ENCODE measurements around the gene AURKA.

The AURKA gene

DNA sequence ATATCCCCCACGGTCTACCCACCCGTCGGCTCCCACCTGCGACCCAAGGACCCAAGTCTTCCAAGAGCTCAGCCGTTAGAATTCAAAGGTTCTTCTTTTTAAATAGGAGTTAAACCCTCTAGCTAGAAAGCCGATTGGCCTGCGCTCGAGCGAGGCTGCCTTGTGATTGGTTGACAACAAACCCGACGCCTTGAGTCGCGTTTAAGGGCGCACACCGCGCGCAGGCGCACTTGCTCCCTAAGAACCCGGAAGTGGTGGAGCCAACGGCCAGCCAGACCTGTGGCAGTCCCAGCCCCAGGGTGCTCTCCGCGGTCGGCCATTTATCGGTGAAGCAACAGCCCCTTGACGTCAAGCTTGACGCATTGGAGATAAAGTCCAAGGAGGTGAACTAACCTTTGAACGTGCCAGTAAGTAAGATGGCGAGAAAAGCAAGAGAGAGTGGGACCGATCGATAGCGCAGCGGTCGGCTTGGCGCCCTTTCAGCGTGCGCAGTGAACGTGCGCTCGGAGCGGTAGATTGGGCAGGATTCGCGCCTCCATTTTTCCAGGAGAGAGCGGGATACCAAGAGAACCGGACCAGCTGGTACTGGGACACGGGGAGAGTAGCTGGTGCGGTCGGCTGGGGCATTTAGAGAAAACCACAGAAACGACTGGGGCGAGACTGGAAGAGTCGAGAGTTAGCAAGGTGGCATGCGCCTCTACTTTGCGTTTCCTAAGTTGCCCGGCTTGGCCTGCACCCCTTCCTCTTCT, at the start of gene AURKA, which contains the start of gene CSTF1:
Gene AURKA, minus strand, starts transcription at position 84 of the 749 bp plus-strand sequence. CDS start 4,018 bp downstream, outside the sequence.
Gene CSTF1, plus strand, starts transcription at position 514 of the 749 bp plus-strand sequence. CDS start 2,908 bp downstream, outside the sequence.
- peak; percentile 99 for DNase-seq (ENCODE audit: low read depth)

DNA sequence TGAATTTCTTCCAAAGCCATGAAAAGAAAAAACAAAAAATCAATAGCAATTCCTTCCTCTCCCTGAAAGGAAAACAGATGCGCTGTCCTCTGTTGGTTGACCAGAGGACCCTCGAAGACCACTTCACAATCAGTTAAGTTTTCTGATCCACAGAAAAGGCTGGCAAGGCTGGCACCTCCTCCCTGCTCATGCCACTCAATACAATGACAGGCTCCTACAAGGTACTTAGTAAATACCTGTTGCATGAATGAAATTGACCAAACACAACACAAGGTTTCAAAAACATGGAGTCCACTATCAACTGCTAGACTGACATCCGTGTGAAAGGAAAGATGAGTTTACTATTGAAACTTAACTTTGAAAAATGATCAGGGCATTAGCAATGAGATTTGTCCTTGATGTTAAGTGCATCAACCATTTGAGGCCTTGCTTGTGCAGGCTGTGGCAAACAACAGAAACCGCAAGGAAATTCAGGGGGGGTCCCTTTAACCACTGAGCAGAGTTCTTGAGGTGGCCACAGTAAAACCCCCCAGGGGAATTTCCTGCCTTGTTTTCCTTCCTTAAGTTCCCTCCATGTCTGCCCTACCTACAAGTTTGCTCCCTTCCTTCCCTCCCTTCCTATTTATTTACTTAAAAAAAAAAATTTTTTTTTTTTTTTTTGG, 48.5 kb upstream of the AURKA start:
- peak; percentile 51 for DNase-seq (ENCODE audit: low read depth)

DNA sequence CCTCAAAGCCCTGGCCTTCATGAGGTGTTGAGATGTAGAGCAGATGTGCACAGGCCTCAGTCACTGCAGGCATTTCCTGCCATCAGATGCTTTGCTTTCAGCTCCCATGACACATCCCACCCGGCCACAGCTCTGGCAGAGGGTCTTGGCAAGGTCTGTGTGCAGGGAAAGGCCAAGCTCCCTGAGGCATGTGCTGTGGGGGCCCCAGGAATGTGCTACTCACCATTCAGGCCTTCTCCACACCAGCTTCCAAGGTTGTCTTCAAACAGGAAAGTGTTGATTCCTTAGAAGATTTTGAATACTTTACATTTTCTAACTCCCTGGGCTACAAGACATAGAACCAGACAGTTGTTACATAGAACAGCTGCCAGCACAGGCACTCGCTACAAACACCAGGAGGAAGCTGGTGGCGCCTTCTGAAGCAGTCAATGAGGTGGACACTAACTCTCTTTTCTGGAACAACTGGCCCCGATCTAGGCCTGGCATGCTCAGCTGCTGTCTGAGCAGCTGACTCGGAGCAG, 47.8 kb upstream of the AURKA start:
- no peak for DNase-seq (ENCODE audit: low read depth)

DNA sequence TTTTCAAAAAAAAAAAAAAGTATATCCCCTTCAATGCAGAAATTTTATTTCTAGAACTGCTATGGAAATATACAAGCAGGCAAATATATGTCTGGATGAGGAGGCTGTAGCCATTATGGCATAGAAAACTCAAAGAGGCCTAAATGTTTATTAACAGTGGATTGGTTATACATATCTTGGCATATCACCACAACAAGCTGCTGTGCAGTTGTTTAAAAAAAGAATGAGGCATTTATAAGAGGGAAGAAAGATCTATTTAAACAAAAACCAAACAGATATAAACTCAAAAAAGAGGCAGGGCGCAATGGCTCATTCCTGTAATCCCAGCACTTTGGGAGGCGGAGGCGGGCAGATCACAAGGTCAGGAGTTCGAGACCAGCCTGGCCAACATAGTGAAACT, 46.3 kb upstream of the AURKA start:
- DNase-seq (ENCODE audit: low read depth): no peak

DNA sequence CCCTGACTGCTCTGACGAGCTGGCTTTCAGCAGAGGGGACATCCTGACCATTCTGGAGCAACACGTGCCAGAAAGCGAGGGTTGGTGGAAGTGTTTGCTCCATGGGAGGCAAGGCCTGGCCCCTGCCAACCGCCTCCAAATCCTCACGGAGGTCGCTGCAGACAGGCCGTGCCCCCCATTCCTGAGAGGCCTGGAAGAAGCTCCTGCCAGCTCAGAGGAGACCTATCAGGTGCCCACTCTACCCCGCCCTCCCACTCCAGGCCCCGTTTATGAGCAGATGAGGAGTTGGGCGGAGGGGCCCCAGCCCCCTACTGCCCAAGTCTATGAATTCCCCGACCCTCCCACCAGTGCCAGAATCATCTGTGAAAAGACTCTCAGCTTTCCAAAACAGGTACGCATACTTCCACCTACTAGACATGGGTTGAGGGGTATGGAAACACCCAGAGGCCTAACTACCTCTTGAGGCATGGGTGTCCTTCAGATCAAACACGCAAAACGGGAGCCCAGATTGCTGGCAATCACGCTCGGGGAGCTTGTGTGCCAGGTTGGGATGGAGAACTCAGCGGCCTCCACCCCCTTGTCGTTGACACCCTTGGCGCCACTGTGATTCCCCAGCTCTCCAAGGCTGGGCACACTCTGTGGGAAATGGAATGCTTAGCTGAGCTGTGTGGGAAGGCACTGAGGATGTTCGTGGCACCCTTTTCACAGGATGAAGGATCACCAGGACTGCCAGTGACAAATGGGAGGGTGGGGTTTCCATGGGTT, 45.4 kb upstream of the AURKA start:
- no peak for DNase-seq (ENCODE audit: low read depth)

DNA sequence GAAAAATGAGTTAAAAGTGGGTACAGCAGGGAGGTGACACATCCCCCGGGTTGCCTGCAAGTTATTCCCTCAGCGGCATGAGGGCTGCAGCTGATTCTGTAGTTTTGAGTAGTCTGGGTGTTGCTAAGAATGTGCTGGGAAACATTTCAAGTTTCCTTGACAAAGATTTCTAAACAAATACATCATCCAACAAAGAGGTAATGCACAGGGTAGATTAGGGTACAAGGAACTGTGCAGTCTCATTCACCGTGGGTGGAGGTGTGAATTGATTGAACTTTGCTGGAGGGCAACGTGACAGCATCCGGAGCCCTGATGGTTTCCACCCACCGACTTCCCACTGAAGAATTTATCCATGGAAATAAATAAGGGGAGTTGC, 41.9 kb upstream of the AURKA start:
- DNase-seq (ENCODE audit: low read depth): no peak

DNA sequence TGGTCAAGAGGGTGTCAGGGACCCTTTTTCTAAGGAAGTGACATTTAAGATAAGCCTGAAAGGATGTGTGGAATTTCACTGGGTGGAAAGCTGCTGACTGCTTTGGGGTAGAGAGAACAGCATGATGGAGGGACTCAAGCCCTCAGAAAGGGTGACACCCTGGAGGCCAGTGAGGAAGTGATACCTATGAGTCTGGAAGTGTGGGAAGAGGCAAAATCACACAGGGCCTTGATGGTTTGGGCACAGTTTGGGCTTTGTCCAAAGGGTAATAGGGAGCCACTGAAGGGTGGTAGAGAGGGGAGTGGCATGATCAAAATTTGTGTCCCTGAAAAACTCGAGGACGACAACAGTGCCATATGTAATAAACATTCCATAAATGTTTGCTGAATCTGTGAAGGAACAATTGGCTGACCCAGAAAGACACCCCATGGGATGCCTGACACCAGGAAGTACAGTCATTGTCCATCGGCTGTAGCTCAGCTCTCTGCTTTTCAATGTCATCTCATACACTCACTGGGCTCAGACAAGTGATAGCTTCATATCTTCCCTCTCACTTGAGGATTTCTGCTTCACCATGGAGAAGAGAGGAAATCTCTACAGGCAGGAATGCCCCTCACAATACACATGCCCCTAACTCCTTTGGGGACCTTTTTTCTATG, 41.3 kb upstream of the AURKA start:
- DNase-seq (ENCODE audit: low read depth): no peak

DNA sequence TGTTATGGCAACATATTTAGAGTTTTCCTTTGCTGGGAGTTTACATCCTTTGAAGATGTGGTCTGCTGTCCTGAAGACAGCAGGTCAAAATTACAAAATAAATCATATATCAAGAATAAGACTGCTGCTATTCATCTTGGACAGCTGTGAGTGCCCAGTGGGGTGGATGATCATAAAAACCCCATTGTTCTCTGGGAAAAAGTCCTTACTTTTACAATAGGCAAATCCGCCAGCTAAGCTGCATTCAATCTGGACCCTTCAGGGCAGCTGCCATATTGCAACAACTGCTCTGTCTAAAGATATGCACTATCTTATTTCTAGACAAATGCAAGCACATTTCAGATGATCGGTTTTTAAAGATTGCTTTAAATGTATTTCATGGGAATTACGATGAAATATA, 39.5 kb upstream of the AURKA start:
- DNase-seq (ENCODE audit: low read depth): no peak

DNA sequence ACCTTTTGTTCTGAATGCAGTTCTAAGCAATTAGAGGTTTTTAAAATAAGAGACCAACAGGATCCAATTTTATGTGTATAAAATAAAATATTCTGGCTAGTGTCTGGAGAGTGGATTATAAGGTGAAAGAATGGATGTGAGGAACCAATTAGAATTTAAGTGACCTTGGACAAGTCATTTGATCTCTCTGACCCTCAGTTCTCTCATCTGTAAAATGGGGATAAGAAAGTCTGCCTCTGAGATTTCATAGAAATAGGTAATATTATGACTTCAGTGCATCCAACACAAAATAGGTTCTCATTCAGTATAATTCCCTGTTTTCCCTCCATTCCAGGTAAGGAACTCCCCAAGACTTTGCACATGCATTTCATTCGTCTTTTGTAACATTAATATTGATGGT, 38.9 kb upstream of the AURKA start:
- no peak for DNase-seq (ENCODE audit: low read depth)

DNA sequence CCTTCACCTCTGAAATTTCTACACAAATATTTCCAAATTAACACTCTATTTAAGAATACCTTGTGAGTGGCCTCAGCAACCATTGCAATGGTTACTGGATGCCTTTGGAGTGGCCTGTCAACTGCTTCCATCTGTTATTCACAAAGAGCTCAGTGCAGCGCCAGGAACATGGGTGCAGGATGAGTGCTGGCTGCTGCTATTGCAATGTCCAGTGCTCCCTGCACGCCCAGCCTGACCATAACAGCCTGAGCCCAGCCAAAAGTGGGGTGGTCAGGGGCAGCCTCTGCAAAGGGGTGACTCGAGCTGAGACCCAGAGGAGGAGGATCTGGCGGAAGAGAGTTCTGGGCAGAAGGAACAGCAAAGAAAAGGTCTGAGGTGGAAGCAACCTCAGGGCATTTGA, 38.4 kb upstream of the AURKA start:
- no peak for DNase-seq (ENCODE audit: low read depth)

DNA sequence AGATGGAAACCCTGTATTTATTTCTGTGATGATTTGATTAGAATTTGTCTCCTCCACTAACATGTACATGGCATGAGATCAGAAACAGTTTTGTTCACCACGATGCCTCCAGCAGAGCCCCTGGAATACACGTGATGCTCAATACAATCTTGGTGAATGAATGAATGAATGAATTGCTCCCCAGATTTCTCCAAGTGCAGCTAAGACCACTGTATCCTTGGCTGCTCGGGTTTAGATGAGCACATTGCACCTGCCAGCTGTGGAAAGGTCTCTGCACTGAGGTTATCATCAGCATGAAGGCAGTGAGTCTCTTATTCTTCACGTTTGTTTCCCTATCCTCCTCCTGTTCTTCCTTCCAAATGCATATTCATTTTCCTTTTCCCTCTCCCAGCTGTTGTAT, 37.9 kb upstream of the AURKA start:
- no peak for DNase-seq (ENCODE audit: low read depth)

DNA sequence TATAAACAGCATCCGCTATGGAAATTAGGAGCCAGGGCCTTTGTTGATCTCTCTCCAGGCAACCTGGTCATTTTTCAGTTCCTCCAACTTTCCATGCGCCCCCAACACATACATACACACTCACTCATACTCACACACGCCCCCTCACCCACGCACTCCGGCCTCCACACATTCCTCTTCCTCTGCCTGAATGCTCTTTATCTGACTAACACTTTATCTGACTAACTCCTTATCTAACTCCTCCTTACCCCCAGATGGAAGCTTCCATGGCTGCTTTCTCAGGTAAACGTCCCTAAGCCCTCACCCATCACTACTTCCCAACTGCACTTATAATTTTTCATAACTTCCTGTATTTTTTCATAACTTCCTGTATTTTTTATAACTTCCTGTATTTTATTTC, 37.5 kb upstream of the AURKA start:
- DNase-seq (ENCODE audit: low read depth): peak; percentile 39

DNA sequence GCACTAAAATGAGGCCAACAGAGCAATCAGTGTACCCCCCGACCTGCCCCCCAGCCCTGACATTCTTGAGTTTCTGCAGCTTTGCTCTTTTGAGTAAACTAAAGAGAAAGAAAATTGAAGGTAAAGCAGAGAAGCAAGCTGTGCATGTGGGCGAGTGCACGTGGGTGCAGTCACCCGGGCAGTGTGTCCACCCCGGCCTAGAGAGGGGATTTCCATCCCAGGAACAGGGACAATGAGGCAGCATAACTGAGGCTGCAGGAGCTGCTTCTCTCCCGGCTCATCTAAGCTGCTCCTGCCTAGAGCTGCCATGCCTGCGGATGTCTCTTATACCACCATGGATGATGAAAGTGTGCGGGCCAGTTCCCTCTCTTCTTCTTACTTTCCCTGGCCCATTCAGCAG, 36.9 kb upstream of the AURKA start:
- no peak for DNase-seq (ENCODE audit: low read depth)

DNA sequence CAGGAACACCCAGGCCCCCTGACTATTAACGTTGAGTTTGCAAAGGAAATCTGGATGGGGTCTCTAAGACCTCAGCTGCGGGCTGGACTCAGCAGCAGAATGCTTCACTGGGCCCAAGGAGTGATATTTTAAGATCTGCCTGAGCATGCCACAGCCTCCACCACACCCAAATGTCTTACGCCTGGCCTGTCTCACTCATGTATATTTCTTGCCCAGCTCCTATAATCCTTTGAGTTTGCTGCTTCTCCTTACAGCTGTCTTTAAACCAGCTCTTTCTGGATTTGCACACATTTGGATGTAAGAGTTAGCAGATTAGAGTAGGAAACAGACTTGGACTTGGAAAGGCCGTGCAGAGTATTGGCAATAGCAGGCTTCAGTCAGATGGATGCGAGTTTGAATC, 36.4 kb upstream of the AURKA start:
- no peak for DNase-seq (ENCODE audit: low read depth)

DNA sequence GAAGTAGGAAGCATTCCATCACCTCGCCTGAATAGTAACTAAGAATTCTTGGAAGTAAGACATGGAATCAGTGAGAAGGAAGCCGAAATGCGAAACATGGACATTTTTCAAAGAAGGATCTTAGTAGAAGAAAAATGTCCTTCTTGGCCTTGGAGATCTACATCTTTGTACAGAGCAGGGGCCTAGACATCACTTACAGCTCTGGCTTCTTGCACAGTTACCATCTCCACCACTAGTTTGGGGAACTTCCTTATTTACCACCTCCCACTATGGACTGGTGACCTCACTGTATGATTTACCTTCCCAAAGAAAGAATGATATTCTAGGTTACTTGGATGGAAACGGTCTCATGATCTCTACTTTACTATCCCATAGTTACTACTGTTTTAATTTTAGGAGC, 35.8 kb upstream of the AURKA start:
- no peak for DNase-seq (ENCODE audit: low read depth)

DNA sequence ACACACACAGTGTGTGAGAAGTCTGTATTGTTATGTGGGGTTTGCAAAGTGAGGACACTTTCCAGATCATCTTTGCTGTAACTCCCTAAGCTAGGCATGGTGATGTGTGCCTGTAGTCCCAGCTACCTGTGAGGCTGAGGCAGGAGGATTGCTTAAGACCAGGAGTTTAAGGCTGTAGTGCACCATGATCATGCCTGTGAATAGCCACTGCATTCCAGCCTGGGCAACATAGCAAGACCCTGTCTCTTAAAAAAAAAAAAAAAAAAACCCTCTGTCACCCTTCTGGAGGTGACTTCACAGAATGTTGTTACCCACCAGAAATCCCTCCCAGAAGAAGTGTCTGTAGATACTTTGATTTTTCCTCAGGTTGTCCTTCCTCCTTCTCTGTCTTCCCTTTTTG, 34.9 kb upstream of the AURKA start:
- no peak for DNase-seq (ENCODE audit: low read depth)

DNA sequence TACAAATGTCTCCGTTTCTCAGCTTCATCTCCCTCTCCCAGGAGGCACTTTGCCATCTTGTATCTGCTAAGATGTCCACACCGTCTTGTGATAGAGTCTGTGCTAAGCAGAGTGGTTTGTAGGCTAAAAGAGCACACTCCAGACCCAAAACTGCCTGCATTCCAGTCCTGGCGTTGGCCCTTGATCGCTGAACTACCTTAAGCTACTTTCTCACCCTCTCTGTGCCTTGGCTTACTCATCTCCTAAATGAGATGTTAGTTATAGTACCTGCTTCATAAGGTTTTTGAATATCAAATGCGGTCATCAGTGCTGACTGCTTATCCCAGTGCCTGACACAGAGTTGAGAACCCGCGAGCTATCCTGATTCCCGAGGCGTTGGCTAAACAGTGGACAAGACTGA, 34.0 kb upstream of the AURKA start:
- no peak for DNase-seq (ENCODE audit: low read depth)

DNA sequence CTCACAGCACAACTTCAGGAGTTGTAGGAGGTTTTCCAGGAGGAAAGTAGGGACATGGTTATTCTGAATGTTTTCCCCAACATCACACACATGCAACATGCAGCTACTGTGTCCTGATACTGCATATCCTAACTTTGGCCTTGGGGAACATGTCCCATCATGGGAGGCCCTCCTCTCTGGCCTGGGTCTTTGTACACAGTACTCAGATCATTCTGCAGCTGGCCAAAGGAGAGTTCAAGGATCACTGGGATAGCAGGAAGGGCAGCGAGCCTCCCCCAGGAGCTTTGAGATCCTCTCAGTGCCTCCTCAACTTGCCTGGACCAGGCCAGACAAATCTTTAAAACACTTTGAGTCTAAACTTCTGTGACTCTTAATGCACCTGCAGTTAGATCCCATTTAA, 32.9 kb upstream of the AURKA start:
- DNase-seq (ENCODE audit: low read depth): no peak

DNA sequence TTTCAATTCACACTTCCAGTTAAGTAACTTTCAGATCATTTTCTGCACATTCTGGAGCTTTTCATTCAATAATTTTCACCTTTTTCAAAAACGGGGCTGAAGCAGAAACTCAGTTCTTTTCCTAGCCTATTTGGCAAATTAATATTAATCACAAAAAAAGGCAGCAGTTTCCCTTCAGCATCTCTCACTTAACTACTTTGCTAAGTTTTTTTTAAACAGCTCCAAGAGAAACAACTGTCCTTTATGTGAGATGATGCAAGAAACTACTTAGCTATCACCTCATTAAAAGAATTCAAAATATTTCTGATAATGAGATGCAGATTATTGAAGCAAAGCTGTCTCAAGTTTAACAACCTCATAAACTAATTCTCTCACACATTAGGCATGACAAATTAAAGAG, 31.9 kb upstream of the AURKA start:
- no peak for DNase-seq (ENCODE audit: low read depth)

DNA sequence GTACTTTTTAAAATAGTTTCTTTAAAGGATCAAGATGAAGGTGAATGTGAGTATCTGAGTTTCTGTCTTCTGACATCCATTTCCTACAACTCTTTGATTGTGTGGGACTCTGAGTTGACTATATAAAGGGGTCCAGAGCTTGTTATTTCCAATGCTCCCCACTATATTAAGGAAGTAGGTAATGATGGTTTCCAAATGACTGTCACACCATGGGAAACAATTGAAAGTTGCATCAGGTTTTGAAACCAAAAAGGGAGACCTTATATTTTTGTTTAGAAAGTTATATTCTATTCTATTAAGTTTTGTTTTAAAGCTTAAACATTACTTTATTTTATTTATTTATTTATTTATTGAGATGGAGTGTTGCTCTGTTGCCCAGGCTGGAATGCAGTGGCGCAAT, 31.2 kb upstream of the AURKA start:
- no peak for DNase-seq (ENCODE audit: low read depth)

DNA sequence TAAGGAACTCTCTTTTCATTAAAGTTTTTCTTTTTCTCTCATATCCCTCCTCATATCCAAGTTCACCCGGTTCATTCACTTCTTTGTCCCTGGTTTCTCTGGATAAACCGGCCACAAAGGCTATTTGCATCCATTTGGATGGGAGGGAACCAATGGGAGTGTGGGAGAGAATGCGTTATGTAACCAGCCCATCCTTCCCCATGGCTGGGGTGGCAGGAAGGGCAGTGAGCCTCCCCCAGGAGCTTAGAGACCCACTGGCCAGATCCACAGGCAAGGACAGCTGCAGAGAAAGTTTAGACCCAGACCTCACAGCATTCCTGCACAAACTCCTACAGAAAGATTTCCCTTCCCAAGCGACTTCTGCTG, 30.8 kb upstream of the AURKA start:
- no peak for DNase-seq (ENCODE audit: low read depth)

DNA sequence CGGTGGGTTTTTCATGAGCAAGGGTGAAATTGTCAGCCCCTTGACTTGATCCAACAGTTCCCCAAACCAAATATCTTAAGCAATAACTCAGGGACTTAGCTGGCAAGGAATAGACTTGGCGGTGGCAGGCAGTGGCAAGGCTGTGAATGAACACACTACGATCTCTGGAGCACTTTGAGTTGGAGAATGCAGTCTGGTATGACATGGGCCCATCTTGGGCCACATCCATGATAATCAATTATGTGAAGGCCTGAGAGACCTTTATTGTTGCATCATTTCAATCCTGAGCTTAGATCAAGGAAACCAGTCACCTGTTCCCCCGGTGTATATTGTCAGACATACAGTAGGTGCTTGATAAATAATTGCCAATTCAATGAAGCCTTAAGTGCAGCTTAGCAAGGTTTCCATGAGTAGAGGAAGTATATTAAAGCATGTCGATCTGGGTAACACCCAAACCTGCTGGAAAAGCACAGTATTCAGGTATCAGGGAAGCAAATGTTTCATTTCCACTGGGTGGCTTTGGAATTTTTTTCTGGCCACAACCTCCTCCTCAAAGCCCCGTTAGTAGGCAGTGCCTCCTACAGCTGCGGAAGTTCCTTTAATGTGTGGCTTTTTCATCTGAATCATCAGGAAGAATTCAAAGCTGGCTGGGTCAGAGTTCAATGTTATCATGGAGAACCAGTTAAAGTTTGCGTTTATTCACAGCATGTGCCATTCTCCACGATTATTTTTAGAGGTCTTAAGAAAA, 30.2 kb upstream of the AURKA start:
- no peak for DNase-seq (ENCODE audit: low read depth)

Measured in stimulated activated CD8-positive, alpha-beta memory T cell treated with anti-CD3 and anti-CD28 coated beads, Interleukin-12 subunit alpha, Interleukin-12 subunit beta, amount 100 ng/mL, for 4 hours (primary cell).